Measurements from ENCODE around the gene PRAC1.

Gene PRAC1

GRCh38 chr17:48749621-48750553 is 27.6 kb upstream of the PRAC1 start:
- TF ChIP-seq ZFP30 (CRISPR knock-in tag; IDR thresholded peaks at IDR 0.05): no peak
- no peak for TF ChIP-seq PPARA (CRISPR knock-in tag; IDR thresholded peaks at IDR 0.05; ENCODE audit: borderline replicate concordance)
- TF ChIP-seq ZFP3 (CRISPR knock-in tag; IDR thresholded peaks at IDR 0.05): no peak
- TF ChIP-seq BACH2 (CRISPR knock-in tag; IDR thresholded peaks at IDR 0.05; ENCODE audit: borderline replicate concordance): no peak
- no peak for TF ChIP-seq ISL1 (CRISPR knock-in tag; IDR thresholded peaks at IDR 0.05)
- no peak for ATAC-seq

DNA sequence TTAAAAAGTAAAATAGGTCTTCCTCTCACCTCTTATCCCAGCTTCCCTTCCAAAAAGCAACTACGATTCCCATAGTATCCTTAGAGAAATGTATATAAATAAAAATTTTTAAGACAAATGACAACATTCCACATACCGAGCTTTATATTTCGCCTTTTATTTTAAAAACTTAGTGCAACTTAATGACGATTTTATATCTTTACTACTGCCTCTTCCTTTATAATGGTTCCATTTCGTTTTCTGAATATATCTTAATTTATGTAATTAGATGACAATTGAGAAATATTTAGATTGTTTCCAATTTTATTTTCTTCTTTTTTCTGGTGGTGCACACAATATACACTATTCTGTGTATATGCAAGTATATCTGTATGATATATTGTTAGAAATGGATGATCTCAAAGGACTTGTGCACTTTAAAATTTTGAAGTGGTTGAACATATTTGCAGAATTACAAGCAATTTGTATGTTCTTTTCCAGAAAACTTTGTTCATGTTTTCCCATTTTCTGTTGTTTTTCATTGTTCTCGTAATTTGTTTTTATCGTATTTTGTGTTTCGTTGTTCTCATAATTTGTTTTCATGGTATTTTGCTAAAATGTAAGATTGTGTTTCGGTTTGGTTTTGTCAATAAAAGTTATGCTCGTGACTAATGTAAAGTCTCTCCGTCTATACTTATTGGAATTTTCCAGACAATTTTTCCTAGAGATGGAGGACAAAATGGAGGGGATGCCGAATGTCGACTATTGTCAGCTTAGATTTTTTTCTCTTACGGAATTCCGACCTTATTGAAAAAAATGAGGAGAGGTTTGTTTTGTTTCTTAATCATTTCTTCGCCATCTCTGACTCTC is 26.6 kb upstream of the PRAC1 start:
- no peak for ATAC-seq
- TF ChIP-seq ZNF8 (CRISPR knock-in tag; IDR thresholded peaks at IDR 0.05): no peak
- no peak for TF ChIP-seq SNAI2 (CRISPR knock-in tag; IDR thresholded peaks at IDR 0.05)
- TF ChIP-seq GLIS3 (CRISPR knock-in tag; IDR thresholded peaks at IDR 0.05): no peak
- no peak for TF ChIP-seq ISL1 (CRISPR knock-in tag; IDR thresholded peaks at IDR 0.05)
- no peak for TF ChIP-seq CREB5 (CRISPR knock-in tag; IDR thresholded peaks at IDR 0.05; ENCODE audit: low read depth)
- TF ChIP-seq TCF4 (CRISPR knock-in tag; IDR thresholded peaks at IDR 0.05; ENCODE audit: borderline replicate concordance): no peak
- no peak for TF ChIP-seq ZC3H10 (CRISPR knock-in tag; IDR thresholded peaks at IDR 0.05)
- TF ChIP-seq ZNF565 (CRISPR knock-in tag; conservative IDR thresholded peaks at IDR 0.05; ENCODE audit: low read depth): no peak
- no peak for TF ChIP-seq OSR1 (CRISPR knock-in tag; IDR thresholded peaks at IDR 0.05)
- TF ChIP-seq CSRNP3 (CRISPR knock-in tag; IDR thresholded peaks at IDR 0.05): no peak
- no peak for TF ChIP-seq BACH2 (CRISPR knock-in tag; IDR thresholded peaks at IDR 0.05; ENCODE audit: borderline replicate concordance)
- no peak for TF ChIP-seq ZFP3 (CRISPR knock-in tag; IDR thresholded peaks at IDR 0.05)
- TF ChIP-seq ZFP30 (CRISPR knock-in tag; IDR thresholded peaks at IDR 0.05): no peak
- TF ChIP-seq TOX (CRISPR knock-in tag; IDR thresholded peaks at IDR 0.05; ENCODE audit: borderline replicate concordance): no peak
- TF ChIP-seq PPARA (CRISPR knock-in tag; IDR thresholded peaks at IDR 0.05; ENCODE audit: borderline replicate concordance): no peak

DNA sequence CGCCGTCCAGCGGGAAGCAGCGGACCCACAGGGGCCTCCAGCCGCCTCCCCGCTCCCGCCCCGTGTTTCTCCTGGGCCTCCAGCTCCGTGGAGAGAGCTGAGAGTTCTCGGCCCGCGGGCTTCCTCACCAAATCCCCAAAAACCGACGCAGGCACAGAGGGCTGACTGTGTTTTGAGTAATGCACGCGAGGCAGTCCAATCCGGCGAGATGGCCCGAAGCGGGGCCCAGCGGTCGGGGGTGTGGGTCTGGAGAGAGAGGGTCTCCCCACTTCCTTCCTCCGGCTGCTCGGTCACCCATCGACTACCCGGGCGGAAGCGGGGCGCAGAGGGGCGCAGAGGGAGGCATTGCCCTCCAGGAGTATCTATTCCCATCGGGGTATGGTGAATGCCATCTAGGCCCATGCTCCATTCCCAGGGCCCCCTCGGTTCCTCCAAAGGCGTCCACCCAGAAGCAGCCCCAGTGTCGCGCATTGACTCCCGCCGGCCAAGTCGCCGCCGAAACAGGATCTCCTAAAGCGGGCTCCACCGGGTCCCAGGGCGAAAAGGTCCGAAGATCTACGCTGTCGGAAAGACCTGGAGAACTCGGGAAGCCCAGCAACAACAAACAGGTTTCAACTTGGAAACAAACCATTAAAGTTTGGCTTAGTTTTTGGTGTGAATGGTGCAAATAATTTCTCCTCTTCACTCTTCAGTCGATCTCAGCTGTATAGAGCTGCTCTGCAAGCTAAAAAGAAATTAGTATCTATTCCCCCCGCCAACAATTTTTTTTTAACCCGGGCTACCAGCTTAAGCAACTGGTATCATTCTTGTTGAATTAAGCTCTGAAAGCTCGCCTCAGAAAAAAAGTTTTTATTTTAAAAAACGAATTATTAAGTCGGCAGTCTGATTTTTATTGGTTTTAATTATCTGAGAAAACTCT is 25.4 kb upstream of the PRAC1 start:
- no peak for TF ChIP-seq ZNF70 (CRISPR knock-in tag; IDR thresholded peaks at IDR 0.05)
- no peak for TF ChIP-seq TSHZ2 (CRISPR knock-in tag; IDR thresholded peaks at IDR 0.05)
- TF ChIP-seq TOX (CRISPR knock-in tag; IDR thresholded peaks at IDR 0.05; ENCODE audit: borderline replicate concordance): no peak
- TF ChIP-seq PPARA (CRISPR knock-in tag; IDR thresholded peaks at IDR 0.05; ENCODE audit: borderline replicate concordance): no peak
- ATAC-seq: no peak

GRCh38 chr17:48746916-48747444 is 24.7 kb upstream of the PRAC1 start:
- TF ChIP-seq CREB5 (CRISPR knock-in tag; IDR thresholded peaks at IDR 0.05; ENCODE audit: low read depth) (no peak), GLIS3 (CRISPR knock-in tag; IDR thresholded peaks at IDR 0.05) (no peak), ISL1 (CRISPR knock-in tag; IDR thresholded peaks at IDR 0.05) (no peak), ESRRG (CRISPR knock-in tag; IDR thresholded peaks at IDR 0.05) (no peak), POU6F1 (CRISPR knock-in tag; IDR thresholded peaks at IDR 0.05; ENCODE audit: borderline replicate concordance, low read depth) (no peak), TCF4 (CRISPR knock-in tag; IDR thresholded peaks at IDR 0.05; ENCODE audit: borderline replicate concordance) (no peak), ZNF8 (CRISPR knock-in tag; IDR thresholded peaks at IDR 0.05) (no peak), OSR1 (CRISPR knock-in tag; IDR thresholded peaks at IDR 0.05) (no peak)
- no peak for ATAC-seq

All from SK-N-SH treated with all-trans-retinoic acid at 6 μM for 48 hours (cell line).